Panc1 (cell line): ENCODE data around the gene TTLL11.

Source experiments
- CTCF ChIP-seq: fragments of 450-650 bp; IDR thresholded peaks from 2 replicates; pipeline ENCODE4 v1.5.1; 2017; ENCODE audit warnings: mild to moderate bottlenecking
- POLR2AphosphoS5 ChIP-seq: IDR thresholded peaks from 2 replicates; pipeline ENCODE4 v1.6.1; 2012; ENCODE audit warnings: mild to moderate bottlenecking, low read depth, low read length, moderate library complexity
- REST ChIP-seq, 2 experiments: IDR thresholded peaks; 2 replicates each; pipeline ENCODE4 v1.6.1; 2011 to 2012; ENCODE audit warnings: low read depth in 2 of 2, control low read depth in 1 of 2, low read length in 1 of 2, mild to moderate bottlenecking in 1 of 2, moderate library complexity in 1 of 2; ENCODE audit not compliant: insufficient read depth in 1 of 2
- SIN3A ChIP-seq: IDR thresholded peaks from 2 replicates; pipeline ENCODE4 v1.6.1; 2012; ENCODE audit warnings: low read depth, mild to moderate bottlenecking, low read length, moderate library complexity, borderline replicate concordance; ENCODE audit not compliant: insufficient read depth
- TCF7L2 ChIP-seq: IDR thresholded peaks from 2 replicates; pipeline ENCODE4 v1.6.1; 2011; ENCODE audit warnings: mild to moderate bottlenecking, low read depth, low read length, inconsistent platforms

- no peak for TF ChIP-seq CTCF
- TF ChIP-seq POLR2AphosphoS5: no peak
- no peak for TF ChIP-seq REST (IDR thresholded peaks at IDR 0.05; ENCODE audit: insufficient read depth in 1 of 2, low read depth in 2 of 2, low read length in 1 of 2)
- TF ChIP-seq TCF7L2: no peak
- TF ChIP-seq SIN3A: no peak
Observed at GRCh38 chr9:121979736-121980135, 113.4 kb downstream of the TTLL11 start.
